ENCODE results near the gene LRRC45.
A peak's percentile ranks its signal among the peaks of the same experiment; 100 is the strongest.

The LRRC45 gene

DNA sequence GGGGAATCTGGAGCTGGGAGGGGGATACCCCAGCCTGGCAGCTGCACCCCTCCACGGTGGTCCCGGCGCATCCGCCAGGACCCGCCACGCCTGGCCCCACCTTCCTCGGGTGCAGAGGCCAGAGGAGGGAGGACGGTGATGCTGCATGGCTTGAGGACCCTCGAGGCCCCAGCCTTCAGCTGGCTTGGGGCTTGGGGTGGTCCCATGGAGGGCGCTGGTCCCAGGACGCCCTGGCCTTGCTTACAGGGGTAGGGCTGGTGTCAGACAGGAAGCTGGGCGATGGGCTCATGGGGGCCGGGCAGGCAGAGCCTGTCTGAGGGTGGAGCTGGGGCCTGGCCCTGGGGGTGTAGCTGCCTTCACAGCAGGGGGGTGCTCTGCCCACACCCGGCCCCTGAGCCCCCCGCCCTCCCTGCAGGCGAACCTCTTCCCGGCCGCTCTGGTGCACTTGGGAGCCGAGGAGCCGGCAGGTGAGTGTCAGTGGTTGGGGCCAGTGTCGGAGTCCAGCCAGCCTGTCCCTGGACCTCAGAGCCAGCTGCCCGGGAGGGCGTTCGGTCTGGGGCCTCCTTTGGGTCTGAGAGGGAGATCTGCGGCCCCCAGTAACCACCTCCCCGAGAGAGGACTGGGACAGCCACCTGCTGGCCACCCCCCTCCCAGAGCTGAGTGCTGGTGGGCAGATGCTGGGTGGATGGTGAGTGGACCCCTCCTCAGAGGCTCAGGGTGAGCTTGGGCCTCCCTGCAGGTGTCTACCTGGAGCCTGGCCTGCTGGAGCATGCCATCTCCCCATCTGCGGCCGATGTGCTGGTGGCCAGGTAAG, 6.8 kb upstream of the LRRC45 start:
- H3K27me3 Mint-ChIP-seq (ENCODE audit: low read depth): no peaks in the 10 kb centered on the region
- TF ChIP-seq, protein P1, sequence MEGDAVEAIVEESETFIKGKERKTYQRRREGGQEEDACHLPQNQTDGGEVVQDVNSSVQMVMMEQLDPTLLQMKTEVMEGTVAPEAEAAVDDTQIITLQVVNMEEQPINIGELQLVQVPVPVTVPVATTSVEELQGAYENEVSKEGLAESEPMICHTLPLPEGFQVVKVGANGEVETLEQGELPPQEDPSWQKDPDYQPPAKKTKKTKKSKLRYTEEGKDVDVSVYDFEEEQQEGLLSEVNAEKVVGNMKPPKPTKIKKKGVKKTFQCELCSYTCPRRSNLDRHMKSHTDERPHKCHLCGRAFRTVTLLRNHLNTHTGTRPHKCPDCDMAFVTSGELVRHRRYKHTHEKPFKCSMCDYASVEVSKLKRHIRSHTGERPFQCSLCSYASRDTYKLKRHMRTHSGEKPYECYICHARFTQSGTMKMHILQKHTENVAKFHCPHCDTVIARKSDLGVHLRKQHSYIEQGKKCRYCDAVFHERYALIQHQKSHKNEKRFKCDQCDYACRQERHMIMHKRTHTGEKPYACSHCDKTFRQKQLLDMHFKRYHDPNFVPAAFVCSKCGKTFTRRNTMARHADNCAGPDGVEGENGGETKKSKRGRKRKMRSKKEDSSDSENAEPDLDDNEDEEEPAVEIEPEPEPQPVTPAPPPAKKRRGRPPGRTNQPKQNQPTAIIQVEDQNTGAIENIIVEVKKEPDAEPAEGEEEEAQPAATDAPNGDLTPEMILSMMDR (IDR thresholded peaks at IDR 0.05; ENCODE audit: unreplicated experiment in 3 of 3): no peak
- H3K4me3 Mint-ChIP-seq: no peak overlapping the region
- no peak overlapping the region for H3K27ac Mint-ChIP-seq
- H3K4me1 Mint-ChIP-seq: peaks cover 8% of the 10 kb centered on the region
- peaks cover 4% of the 10 kb centered on the region for H3K36me3 Mint-ChIP-seq (ENCODE audit: low read depth)
- no peaks in the 10 kb centered on the region for H3K9me3 Mint-ChIP-seq

DNA sequence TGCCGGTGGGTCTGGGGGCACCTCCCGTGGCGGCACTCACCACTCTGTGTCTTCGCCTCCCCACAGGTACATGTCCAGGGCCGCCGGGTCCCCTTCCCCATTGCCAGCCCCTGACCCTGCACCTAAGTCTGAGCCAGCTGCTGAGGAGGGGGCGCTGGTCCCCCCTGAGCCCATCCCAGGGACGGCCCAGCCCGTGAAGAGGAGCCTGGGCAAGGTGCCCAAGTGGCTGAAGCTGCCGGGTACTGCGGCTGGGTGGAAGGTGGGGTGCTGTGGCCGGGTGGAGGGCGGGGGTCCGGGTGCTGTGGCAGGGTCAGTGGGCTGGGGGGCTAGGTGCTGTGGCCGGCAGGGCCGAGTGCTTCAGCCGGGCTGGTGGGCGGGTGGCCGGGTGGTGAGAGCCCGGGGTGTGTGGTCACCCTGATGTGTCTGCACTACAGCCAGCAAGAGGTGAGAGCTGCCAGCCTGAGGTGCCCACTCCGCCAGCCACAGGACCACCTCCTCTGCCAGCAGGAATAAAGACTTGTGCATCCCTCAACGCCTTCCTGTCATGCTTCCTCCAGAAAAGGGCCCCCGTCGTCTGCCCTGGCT, 6.1 kb upstream of the LRRC45 start:
- TF ChIP-seq, protein P1 (IDR thresholded peaks at IDR 0.05; ENCODE audit: unreplicated experiment in 3 of 3): no peak
- Mint-ChIP-seq H3K4me1 (peaks cover 14% of the 10 kb centered on the region), H3K4me3 (no peak overlapping the region), H3K27ac (no peak overlapping the region), H3K27me3 (ENCODE audit: low read depth) (no peaks in the 10 kb centered on the region), H3K36me3 (ENCODE audit: low read depth) (peaks cover 4% of the 10 kb centered on the region), H3K9me3 (no peaks in the 10 kb centered on the region)

DNA sequence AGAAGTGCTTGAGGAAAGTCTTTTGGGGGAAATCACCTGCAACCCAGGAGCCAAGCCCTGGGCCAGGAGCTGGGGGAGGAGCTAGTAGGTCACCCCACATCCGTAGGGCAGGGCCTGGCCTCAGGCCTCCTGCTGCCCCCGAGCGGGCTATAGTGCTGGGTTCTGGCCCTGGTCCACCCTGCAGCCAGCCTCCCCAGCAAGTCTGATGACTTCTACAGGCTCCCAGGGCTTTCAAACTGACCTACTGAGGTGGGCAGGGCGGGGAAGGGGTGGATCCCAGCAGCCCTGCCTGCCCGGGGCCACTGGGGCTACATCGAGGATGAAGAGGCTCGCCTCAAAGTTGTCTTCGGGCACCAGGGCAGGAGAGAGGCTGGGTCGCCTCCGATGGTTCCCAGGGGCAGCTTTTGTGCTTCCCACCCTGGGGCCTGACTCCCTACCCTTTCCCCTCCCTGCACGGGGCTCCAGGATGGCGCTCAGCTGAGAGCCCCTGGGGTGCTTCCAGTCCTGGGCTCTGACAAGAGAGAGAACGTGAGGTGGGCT, 5.4 kb upstream of the LRRC45 start:
- Mint-ChIP-seq H3K36me3 (ENCODE audit: low read depth) (peaks cover 4% of the 10 kb centered on the region), H3K4me1 (peaks cover 15% of the 10 kb centered on the region), H3K4me3 (no peak overlapping the region), H3K27ac (no peak overlapping the region), H3K27me3 (ENCODE audit: low read depth) (no peaks in the 10 kb centered on the region), H3K9me3 (no peaks in the 10 kb centered on the region)
- TF ChIP-seq, protein P1 (IDR thresholded peaks at IDR 0.05; ENCODE audit: unreplicated experiment in 3 of 3): no peak

DNA sequence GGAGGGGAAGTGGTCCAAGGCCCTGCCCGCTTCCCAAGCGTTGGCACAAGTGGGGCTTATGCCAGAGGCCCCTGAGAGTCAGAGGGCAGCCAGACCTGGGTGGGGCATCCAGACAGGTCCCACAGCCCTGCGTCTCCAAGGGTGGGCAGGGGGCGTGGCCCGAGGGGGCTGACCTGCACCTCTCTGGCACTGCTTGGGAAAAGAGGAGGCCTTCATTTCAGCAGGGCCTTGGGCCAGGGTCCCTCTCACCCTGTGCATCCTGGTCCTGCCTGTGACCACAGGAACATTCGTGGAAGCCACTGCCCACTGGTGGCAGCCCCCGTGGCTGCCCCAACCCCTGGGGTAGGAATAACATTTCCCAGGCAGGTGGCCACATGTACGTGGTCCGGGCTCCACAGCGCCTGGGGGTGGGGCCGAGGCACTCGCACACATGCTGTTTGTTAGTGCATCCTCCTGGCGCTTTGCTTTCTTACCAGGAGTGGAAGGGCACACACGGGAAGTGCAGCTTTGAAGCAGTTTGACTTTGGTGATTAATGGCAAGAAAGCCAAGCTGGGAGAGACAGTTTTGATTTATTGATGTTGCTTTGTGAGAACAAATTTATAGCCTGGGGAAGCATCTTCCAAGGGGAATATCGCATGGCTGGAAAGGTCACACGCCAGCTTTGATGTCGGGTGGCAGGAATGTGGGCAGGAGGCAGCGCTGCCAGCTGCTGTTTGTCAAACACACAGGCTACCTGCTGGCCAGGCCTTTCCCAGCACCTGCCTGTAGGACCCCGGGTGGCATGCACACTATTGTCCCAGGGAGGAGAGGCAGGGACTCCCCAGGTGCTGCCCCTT, 4.7 kb upstream of the LRRC45 start:
- peak overlapping the region in 1 of 3 experiments; percentile 59 for H3K27ac Mint-ChIP-seq
- H3K36me3 Mint-ChIP-seq (ENCODE audit: low read depth): peaks cover 4% of the 10 kb centered on the region
- no peaks in the 10 kb centered on the region for H3K27me3 Mint-ChIP-seq (ENCODE audit: low read depth)
- H3K4me1 Mint-ChIP-seq: peaks cover 15% of the 10 kb centered on the region
- H3K4me3 Mint-ChIP-seq: peak overlapping the region; percentile 6 to 68 (median 50)
- no peaks in the 10 kb centered on the region for H3K9me3 Mint-ChIP-seq
- TF ChIP-seq, protein P1 (IDR thresholded peaks at IDR 0.05; ENCODE audit: unreplicated experiment in 3 of 3): no peak

DNA sequence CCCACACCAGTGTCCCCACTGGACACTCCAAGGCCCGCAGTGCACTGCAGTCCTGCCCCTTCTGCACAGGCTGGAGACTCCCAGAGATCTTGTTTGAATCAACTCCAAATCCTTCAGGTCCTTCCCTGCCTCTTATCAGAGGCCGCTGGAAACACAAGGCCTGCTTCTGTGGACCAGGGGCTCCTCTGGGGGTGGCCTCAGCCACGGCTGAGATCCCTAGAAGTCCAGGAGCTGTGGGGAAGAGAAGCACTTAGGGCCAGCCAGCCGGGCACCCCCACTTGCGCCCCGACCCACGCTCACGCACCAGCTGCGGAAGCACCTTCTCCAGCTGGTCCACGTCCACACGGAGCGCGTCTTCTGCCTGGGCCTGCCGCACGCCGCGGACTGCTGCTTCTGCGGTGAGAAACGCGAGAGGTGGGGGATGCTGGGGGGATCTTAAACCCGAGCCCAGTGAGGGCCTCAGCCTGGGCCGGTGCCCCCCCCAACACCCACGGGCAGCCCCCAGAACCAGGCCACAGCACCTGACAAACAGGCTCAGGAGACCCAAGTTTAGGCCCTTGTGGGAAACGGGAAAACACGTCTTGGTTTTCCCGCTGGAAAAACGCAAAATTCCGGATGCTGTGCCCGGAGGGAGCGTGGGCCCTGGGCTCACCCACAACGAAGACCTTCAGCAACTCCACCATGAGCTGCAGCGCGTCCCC, 4.0 kb upstream of the LRRC45 start:
- Mint-ChIP-seq H3K27me3 (ENCODE audit: low read depth) (no peaks in the 10 kb centered on the region), H3K36me3 (ENCODE audit: low read depth) (peaks cover 4% of the 10 kb centered on the region), H3K4me3 (peak overlapping the region in 1 of 3 experiments; percentile 68), H3K4me1 (peaks cover 15% of the 10 kb centered on the region), H3K9me3 (no peaks in the 10 kb centered on the region), H3K27ac (peak overlapping the region in 1 of 3 experiments; percentile 59)
- TF ChIP-seq, protein P1 (IDR thresholded peaks at IDR 0.05; ENCODE audit: unreplicated experiment in 3 of 3): no peak
